Activated naive CD8-positive, alpha-beta T cell treated with anti-CD3 and anti-CD28 coated beads for 36 hours (primary cell): ENCODE results near the gene WWC1. TPM values are rescaled to one million over a fixed set of nuclear protein-coding genes. Genes with fewer than 3 reads are reported as not detected.

Experiments used
- DNase-seq: peaks from one replicate; pipeline ENCODE4 v3.0.0; 2021
- H3K27ac Mint-ChIP-seq: one replicate; pipeline ENCODE4 v1.8.0; 2022; ENCODE audit warnings: mild to moderate bottlenecking, moderate library complexity, mixed read lengths
- H3K27me3 Mint-ChIP-seq: one replicate; pipeline ENCODE4 v1.8.0; 2022; ENCODE audit warnings: mild to moderate bottlenecking, mixed read lengths
- H3K36me3 Mint-ChIP-seq: one replicate; pipeline ENCODE4 v1.8.0; 2021; ENCODE audit warnings: mild to moderate bottlenecking, mixed read lengths
- H3K4me1 Mint-ChIP-seq: one replicate; pipeline ENCODE4 v1.8.0; 2021; ENCODE audit warnings: mixed read lengths
- H3K4me3 Mint-ChIP-seq: one replicate; pipeline ENCODE4 v1.8.0; 2022; ENCODE audit warnings: mild to moderate bottlenecking, moderate library complexity, mixed read lengths
- H3K9me3 Mint-ChIP-seq: one replicate; pipeline ENCODE4 v1.8.0; 2022; ENCODE audit warnings: mixed read lengths
- total RNA-seq, 2 experiments: library from RNA; stranded (reverse); gene quantifications; one replicate each; pipeline ENCODE4 v1.2.3, GENCODE V29; 2021

The WWC1 gene
- total RNA-seq, 2 experiments from 2014 or later = 1.5 to 2.5 TPM

DNA sequence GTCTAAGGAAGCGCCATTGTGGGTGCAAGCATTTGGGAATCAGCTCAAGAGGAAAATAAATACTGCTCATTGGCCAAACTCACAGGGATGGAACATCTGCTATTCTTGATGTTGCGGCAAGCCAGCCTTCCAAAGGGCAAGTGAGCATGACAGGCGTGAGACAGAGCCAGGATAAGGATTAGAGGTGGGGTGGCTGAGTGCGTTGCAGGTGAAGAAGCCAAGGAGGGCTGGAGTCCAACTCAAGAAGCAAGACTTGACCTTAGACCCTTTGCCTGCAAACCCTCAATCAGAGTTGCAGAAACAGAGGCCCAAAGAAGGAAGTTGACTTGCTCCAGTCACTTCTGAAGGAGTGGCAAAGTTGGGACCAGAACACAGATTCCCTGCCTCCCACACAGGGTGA is 79.4 kb downstream of the WWC1 start:
- H3K4me1 Mint-ChIP-seq = no peaks in the 10 kb centered on the region
- no peaks in the 10 kb centered on the region for H3K36me3 Mint-ChIP-seq
- H3K4me3 Mint-ChIP-seq = no peak overlapping the region
- H3K9me3 Mint-ChIP-seq = no peaks in the 10 kb centered on the region
- no peak overlapping the region for H3K27ac Mint-ChIP-seq
- no peak for DNase-seq
- H3K27me3 Mint-ChIP-seq = peaks cover 3% of the 10 kb centered on the region

GRCh38 chr5:168372356-168372946 is 81.0 kb downstream of the WWC1 start:
- H3K9me3 Mint-ChIP-seq = no peaks in the 10 kb centered on the region
- H3K4me1 Mint-ChIP-seq = no peaks in the 10 kb centered on the region
- H3K27ac Mint-ChIP-seq = no peak overlapping the region
- H3K36me3 Mint-ChIP-seq = no peaks in the 10 kb centered on the region
- no peak for DNase-seq
- H3K27me3 Mint-ChIP-seq = peaks cover 3% of the 10 kb centered on the region
- no peak overlapping the region for H3K4me3 Mint-ChIP-seq

GRCh38 chr5:168374532-168374931 is 83.1 kb downstream of the WWC1 start:
- H3K9me3 Mint-ChIP-seq = no peaks in the 10 kb centered on the region

DNA sequence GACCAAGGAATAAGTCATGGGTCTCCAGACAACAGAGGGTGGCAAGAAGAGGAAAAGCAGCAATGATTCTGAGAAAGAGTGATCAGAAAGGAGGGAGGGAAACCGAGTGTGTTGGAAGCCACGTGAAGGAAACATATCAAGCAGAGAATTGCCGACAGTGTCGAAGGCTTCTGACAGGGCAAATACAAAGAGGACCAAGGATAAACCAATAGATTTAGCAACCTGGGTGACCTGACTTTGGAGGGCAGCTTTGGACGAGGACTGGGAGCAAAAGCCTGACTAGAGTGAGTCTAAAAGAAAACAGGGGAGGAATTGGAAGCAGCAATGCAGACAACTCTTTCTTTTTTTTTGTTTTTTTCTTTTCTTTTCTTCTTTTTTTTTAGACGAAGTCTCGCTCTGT is 83.8 kb downstream of the WWC1 start:
- H3K9me3 Mint-ChIP-seq = no peaks in the 10 kb centered on the region
- DNase-seq = no peak
- H3K4me3 Mint-ChIP-seq = no peak overlapping the region
- H3K36me3 Mint-ChIP-seq = no peaks in the 10 kb centered on the region
- no peak overlapping the region for H3K27ac Mint-ChIP-seq
- peaks cover 3% of the 10 kb centered on the region for H3K27me3 Mint-ChIP-seq
- H3K4me1 Mint-ChIP-seq = no peaks in the 10 kb centered on the region

More at GRCh38 chr5:168374532-168374931, 83.1 kb downstream of the WWC1 start:
- no peaks in the 10 kb centered on the region for H3K4me1 Mint-ChIP-seq
- no peak overlapping the region for H3K27ac Mint-ChIP-seq
- peaks cover 3% of the 10 kb centered on the region for H3K27me3 Mint-ChIP-seq
- H3K36me3 Mint-ChIP-seq = no peaks in the 10 kb centered on the region
- no peak overlapping the region for H3K4me3 Mint-ChIP-seq
- no peak for DNase-seq

DNA sequence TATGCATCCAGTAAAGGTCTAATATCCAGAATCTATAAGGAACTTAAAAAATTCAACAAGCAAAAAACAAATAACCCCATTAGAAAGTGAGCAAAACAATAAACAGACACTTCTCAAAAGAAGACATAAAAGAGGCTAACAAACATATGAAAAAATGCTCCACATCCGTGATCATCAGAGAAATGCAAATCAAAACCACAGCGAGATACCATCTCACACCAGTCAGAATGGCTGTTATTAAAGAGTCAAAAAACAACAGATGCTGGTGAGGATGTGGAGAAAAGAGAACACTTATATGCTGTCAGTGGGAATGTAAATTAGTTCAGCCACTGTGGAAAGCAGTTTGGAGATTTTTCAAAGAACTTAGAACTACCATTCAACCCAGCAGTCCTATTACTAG is 86.1 kb downstream of the WWC1 start:
- Mint-ChIP-seq H3K36me3 (no peaks in the 10 kb centered on the region), H3K4me3 (no peak overlapping the region), H3K27ac (no peak overlapping the region), H3K27me3 (no peaks in the 10 kb centered on the region), H3K4me1 (no peaks in the 10 kb centered on the region), H3K9me3 (no peaks in the 10 kb centered on the region)
- no peak for DNase-seq

DNA sequence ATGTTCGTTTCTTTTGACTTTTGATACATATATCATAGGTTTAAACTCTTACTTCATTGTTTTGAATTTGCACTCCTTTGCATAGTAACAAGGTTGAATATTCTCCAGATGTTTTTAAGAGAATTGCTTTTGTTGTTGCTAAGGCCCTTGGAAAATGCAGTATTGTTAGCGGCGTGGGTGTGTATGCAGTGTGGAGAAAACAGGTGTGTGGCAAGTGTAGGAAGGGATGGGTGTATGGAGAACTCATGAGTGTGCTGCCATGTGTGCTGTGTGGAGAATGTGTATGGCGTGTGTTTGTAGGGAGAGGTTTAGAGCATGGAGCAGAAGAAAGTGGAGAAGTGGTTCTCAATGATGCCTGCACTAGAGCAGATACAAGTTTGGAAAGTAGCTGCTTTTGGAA is 87.3 kb downstream of the WWC1 start:
- Mint-ChIP-seq H3K9me3 (no peaks in the 10 kb centered on the region), H3K27me3 (no peaks in the 10 kb centered on the region), H3K4me3 (no peak overlapping the region), H3K27ac (no peak overlapping the region), H3K4me1 (peaks cover 5% of the 10 kb centered on the region), H3K36me3 (no peaks in the 10 kb centered on the region)
- no peak for DNase-seq

DNA sequence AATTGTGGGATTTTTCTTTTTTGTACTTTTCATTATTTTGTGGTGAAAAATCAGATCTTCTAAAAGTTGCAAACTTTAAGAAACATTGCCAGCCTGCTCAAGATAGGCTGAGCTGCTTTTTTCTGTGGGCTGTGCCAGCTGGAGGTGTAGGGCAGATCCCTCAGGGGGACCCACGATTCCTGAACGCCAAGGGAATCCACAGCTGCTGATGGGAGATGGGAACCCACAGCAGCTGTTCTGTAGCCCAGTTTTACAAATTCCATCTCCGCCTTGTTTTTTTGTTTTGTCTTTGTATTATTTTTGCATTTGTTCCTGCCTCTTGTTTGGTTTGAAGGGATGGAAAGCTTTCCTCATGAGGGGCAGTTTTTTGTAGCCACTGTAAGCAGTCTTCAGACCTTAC is 91.0 kb downstream of the WWC1 start:
- H3K27ac Mint-ChIP-seq = no peak overlapping the region
- H3K27me3 Mint-ChIP-seq = no peaks in the 10 kb centered on the region
- no peak for DNase-seq
- peaks cover 12% of the 10 kb centered on the region for H3K9me3 Mint-ChIP-seq
- H3K4me3 Mint-ChIP-seq = no peak overlapping the region
- H3K36me3 Mint-ChIP-seq = peaks cover 2% of the 10 kb centered on the region
- H3K4me1 Mint-ChIP-seq = peaks cover 5% of the 10 kb centered on the region

GRCh38 chr5:168390491-168390890 is 99.0 kb downstream of the WWC1 start:
- peaks cover 17% of the 10 kb centered on the region for H3K9me3 Mint-ChIP-seq
- peaks cover 8% of the 10 kb centered on the region for H3K27me3 Mint-ChIP-seq
- H3K4me3 Mint-ChIP-seq = no peak overlapping the region
- H3K27ac Mint-ChIP-seq = no peak overlapping the region
- H3K36me3 Mint-ChIP-seq = no peaks in the 10 kb centered on the region
- H3K4me1 Mint-ChIP-seq = no peaks in the 10 kb centered on the region
- no peak for DNase-seq

DNA sequence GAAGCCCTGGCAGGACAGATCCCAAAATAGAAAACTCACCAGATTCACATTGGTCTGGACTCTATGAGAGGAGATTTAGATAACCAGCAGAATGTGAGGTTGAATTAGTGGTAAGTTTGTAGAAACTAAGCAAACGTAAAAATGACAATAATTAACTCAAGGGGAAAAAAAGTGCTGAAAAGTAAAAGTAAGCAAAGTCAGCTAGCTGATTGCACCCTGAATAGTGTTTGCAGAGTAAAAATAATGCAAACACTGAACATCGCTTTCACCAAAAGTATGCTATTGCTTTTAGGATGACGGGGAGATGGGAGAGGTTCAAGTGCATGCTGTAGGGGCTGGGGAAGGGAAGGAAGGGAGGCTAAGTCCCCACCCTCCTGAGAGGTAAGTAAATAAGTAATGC is 102.3 kb downstream of the WWC1 start:
- Mint-ChIP-seq H3K27me3 (peaks cover 8% of the 10 kb centered on the region), H3K36me3 (no peaks in the 10 kb centered on the region), H3K4me1 (no peaks in the 10 kb centered on the region), H3K27ac (no peak overlapping the region), H3K4me3 (no peak overlapping the region), H3K9me3 (peaks cover 13% of the 10 kb centered on the region)
- DNase-seq = no peak

- H3K9me3 Mint-ChIP-seq = no peaks in the 10 kb centered on the region
- no peak overlapping the region for H3K4me3 Mint-ChIP-seq
- no peaks in the 10 kb centered on the region for H3K36me3 Mint-ChIP-seq
- no peak overlapping the region for H3K27ac Mint-ChIP-seq
- no peaks in the 10 kb centered on the region for H3K4me1 Mint-ChIP-seq
- DNase-seq = no peak
- H3K27me3 Mint-ChIP-seq = peaks cover 16% of the 10 kb centered on the region
Observed at GRCh38 chr5:168400429-168401220, 109.2 kb downstream of the WWC1 start.

DNA sequence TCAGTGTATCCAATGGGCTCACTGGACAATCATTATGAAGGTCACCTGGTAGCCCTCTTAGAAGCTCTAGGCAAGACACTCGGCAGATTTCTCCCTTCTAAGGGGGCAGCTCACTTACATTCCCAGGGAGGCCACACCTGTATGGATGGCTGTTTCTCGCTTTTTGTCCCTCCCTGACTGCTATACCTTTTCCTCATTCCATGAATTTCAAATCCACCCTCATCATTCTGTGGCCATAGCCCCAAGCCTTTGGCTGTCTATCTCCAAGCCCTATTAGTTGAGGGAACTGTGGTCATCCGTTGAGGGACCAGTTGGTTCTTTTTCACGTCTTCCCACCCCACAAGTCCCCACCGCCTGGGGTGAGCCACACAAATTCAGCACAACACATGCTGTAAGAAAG is 109.8 kb downstream of the WWC1 start:
- H3K27me3 Mint-ChIP-seq = peaks cover 16% of the 10 kb centered on the region
- DNase-seq = no peak
- no peaks in the 10 kb centered on the region for H3K36me3 Mint-ChIP-seq
- H3K4me1 Mint-ChIP-seq = no peaks in the 10 kb centered on the region
- H3K4me3 Mint-ChIP-seq = no peak overlapping the region
- no peak overlapping the region for H3K27ac Mint-ChIP-seq
- H3K9me3 Mint-ChIP-seq = no peaks in the 10 kb centered on the region

DNA sequence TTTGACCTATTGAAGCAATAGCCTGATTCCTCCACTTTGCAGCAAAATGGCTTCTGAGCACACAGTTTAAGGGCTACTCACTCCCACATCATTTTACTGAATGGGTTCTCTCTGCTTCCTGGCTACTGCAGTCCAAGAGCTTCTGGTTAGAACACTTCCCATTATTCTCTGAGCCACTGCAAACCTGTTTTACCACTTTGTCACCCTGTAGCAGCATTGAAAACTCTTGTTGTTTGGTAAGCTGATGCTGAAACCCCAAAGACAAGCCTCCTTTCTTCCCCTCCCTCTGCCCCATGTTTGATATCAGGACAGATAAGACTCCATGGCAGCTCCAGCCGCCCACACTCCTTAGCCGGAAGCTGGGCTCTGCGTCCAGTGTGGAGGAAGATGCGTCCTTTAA is 110.4 kb downstream of the WWC1 start:
- no peak overlapping the region for H3K4me3 Mint-ChIP-seq
- H3K9me3 Mint-ChIP-seq = no peaks in the 10 kb centered on the region
- DNase-seq = no peak
- H3K36me3 Mint-ChIP-seq = no peaks in the 10 kb centered on the region
- H3K27me3 Mint-ChIP-seq = peaks cover 16% of the 10 kb centered on the region
- no peak overlapping the region for H3K27ac Mint-ChIP-seq
- H3K4me1 Mint-ChIP-seq = no peaks in the 10 kb centered on the region

- Mint-ChIP-seq H3K36me3 (no peaks in the 10 kb centered on the region), H3K4me1 (peaks cover 11% of the 10 kb centered on the region), H3K27ac (no peak overlapping the region), H3K27me3 (peaks cover 17% of the 10 kb centered on the region), H3K4me3 (no peak overlapping the region), H3K9me3 (no peaks in the 10 kb centered on the region)
- DNase-seq = no peak
Observed at GRCh38 chr5:168404365-168404764, 112.9 kb downstream of the WWC1 start.

DNA sequence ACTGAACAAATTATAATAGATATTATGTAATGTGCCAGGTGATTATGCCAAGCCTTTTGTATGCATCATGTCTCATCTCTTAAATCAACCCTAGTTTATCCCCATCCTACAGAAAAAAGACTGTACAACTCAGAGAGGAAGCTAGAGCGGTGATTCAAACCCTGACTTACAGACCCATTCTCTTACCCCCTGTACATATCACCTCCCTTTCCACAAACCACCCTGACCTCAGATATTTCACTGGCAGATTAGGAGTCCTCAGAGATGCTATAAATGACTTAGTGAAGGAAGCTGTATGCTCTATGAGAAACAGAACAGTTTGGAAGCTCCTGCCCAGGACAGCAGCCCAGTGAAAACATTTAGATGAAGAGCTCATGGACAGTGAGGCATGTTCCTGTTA is 115.8 kb downstream of the WWC1 start:
- H3K27ac Mint-ChIP-seq = no peak overlapping the region
- H3K4me1 Mint-ChIP-seq = peaks cover 23% of the 10 kb centered on the region
- H3K4me3 Mint-ChIP-seq = no peak overlapping the region
- no peaks in the 10 kb centered on the region for H3K9me3 Mint-ChIP-seq
- peaks cover 16% of the 10 kb centered on the region for H3K27me3 Mint-ChIP-seq
- no peak for DNase-seq
- no peaks in the 10 kb centered on the region for H3K36me3 Mint-ChIP-seq

- Mint-ChIP-seq H3K36me3 (no peaks in the 10 kb centered on the region), H3K9me3 (no peaks in the 10 kb centered on the region), H3K4me1 (peaks cover 23% of the 10 kb centered on the region), H3K27ac (no peak overlapping the region), H3K4me3 (no peak overlapping the region), H3K27me3 (peaks cover 13% of the 10 kb centered on the region)
- DNase-seq = no peak
Observed at GRCh38 chr5:168408561-168409305, 117.3 kb downstream of the WWC1 start.
